LNCAP (cell line): ENCODE results near the gene SERINC5.

Source experiments
- CTCF ChIP-seq: fragments of 450-650 bp; IDR thresholded peaks from 2 replicates; pipeline ENCODE4 v1.5.1; 2017; ENCODE audit warnings: mild to moderate bottlenecking

Gene SERINC5

GRCh38 chr5:80142996-80143395, 112.9 kb downstream of the SERINC5 start:
- no peak for TF ChIP-seq CTCF

GRCh38 chr5:80141681-80142080, 114.2 kb downstream of the SERINC5 start:
- no peak for TF ChIP-seq CTCF

- no peak for TF ChIP-seq CTCF
Measured at GRCh38 chr5:80141147-80141671, 114.6 kb downstream of the SERINC5 start.

GRCh38 chr5:80140496-80140895, 115.4 kb downstream of the SERINC5 start:
- no peak for TF ChIP-seq CTCF

- no peak for TF ChIP-seq CTCF
Measured at GRCh38 chr5:80139466-80139972, 116.3 kb downstream of the SERINC5 start.

- TF ChIP-seq CTCF: no peak
Measured at GRCh38 chr5:80138486-80138885, 117.4 kb downstream of the SERINC5 start.

GRCh38 chr5:80134876-80135275, 121.0 kb downstream of the SERINC5 start:
- no peak for TF ChIP-seq CTCF

- no peak for TF ChIP-seq CTCF
Measured at GRCh38 chr5:80129146-80129545, 126.7 kb downstream of the SERINC5 start.
